Right renal pelvis (tissue), 4 donors: ENCODE measurements around the gene DGKQ. TPM values are rescaled to one million over a fixed set of nuclear protein-coding genes. Genes with fewer than 3 reads are reported as not detected.
"Not testable (repeated sequence)": the region's sequence is repeated elsewhere in the genome, so short reads cannot be mapped to it uniquely, and the experiment has no call there.

Experiments
- DNase-seq, 4 donors: peaks; one replicate each; pipeline ENCODE4 v3.0.0-alpha.2; 2013; ENCODE audit warnings: low read depth in 4 of 4, low spot score in 3 of 4, missing footprints in 1 of 4
- polyA plus RNA-seq, 4 donors: library from polyadenylated mRNA; unstranded; fragments of 120-200 nt; gene quantifications; one replicate each; pipeline ENCODE4 v1.2.1, GENCODE V29; 2013; ENCODE audit not compliant: insufficient read length in 4 of 4

Gene DGKQ
- polyA plus RNA-seq, 4 donors = 6.4 to 10.4 (median 6.8) TPM

GRCh38 chr4:1011022-1011665 lies 37.8 kb upstream of the DGKQ start, which contains the start of gene FGFRL1:
TSS of gene FGFRL1 (plus strand) at chr4:1011626. CDS start at chr4:1012486, 860 bp downstream.
- DNase-seq = peak in 3 of 4 donors; percentile 72 to 77 (median 74)

DNA sequence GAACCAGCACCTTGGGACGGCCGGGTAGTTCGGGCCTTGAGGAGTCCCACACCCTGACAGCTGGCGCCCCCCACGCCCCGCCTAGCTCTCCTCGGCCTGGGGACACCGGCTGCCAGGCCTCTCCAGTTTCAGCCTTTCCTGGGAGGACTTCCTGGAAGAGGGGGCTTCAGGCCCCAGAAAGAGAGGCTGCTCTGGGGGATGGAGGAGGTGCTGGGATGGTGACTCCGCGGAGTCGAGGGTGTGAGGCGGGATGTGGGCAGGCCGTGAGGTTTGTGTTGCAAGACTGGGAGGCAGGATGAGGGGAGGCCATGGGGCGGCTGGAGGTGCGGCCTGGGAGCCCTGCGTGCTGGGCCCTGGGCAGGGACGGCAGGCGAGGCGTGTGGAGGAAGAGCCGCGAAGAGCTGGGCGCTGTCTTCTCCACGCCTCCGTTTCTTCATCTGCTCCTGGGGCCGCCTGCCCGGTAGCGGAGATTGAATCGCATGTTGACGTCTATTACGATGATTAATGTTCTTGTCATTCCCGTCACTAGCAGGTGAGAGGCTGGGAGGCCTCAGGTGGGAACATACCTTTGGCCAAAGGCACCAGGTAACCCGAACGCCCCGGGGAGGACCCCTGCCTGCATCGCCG lies 37.1 kb upstream of the DGKQ start:
- no peak for DNase-seq

DNA sequence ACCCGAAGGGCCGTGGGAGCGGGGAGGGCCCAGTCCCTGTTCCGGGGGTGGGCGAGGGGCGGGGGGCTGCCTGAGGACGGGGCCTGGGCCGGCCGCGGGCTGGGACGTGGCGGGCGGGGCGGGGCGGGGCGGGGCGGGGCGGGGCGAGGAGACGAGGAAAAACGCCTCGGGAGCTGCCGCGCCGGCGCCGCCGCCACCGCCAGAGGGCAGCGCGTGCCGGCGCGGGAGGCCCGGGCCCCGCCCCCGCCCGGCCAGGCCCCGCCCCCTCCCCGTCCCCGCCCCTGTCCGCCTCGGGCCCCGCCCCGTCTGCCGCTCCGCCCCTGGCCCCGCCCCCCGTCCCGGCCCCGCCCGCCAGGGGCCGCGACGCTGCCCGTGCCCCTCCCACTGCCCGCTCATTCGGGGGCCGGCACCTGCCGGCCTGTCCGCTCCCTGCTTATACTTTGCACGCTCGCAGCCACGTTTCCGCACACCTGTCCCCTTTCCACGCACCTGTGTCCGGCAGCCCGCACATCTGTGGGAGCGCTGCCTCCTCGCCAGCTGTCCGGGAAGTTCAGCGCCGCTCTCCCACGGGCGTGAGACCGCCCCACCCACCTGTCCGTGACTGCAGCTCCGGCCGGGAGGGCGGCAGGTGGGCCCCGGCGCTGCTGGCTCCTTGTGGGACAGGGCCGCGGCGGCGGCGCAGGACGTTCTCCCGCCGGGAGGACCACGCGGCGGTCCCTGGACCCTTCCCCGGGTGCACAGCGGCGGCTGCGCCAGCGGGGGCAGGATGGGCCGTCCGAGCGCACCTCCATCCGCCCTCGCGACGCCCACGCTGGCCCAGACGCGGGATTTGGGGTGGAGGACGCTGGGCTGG lies 36.4 kb upstream of the DGKQ start:
- DNase-seq = no peak

- DNase-seq = no peak
Observed at GRCh38 chr4:1008840-1009541, 35.6 kb upstream of the DGKQ start.

DNA sequence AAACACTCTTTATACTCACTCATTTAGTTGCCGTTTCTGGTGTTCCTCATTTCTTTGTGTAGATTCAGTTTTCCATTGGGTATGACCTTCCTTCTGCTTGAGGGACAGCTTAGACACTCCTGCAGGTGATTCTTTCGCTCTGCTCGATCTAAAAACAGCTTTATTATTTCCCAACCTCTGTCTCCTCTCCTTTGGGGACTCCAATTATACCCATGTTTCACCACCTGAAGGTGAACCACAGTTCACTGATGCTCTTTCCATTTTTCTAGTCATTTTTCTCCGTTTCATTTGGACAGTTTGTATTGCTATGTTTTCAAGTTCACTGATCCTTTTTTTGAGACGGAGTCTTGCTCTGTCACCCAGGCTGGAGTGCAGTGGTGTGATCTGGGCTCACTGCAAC lies 33.5 kb upstream of the DGKQ start:
- no peak for DNase-seq

GRCh38 chr4:1004557-1005485 lies 31.5 kb upstream of the DGKQ start:
- no peak for DNase-seq

DNA sequence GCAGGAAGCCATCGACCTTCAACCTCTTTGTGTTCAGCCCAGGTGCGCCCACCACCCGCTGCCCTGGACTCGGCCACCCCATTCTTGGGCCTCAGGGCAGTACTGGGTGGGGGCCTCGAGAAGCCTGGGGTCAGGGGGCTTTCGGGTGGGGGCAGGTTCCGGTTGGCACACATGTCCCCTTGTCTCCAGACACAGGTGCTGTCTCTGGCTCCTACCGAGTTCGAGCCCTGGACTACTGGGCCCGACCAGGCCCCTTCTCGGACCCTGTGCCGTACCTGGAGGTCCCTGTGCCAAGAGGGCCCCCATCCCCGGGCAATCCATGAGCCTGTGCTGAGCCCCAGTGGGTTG lies 30.7 kb upstream of the DGKQ start:
- DNase-seq = no peak

GRCh38 chr4:1003271-1004070 lies 30.1 kb upstream of the DGKQ start:
- DNase-seq = no peak

DNA sequence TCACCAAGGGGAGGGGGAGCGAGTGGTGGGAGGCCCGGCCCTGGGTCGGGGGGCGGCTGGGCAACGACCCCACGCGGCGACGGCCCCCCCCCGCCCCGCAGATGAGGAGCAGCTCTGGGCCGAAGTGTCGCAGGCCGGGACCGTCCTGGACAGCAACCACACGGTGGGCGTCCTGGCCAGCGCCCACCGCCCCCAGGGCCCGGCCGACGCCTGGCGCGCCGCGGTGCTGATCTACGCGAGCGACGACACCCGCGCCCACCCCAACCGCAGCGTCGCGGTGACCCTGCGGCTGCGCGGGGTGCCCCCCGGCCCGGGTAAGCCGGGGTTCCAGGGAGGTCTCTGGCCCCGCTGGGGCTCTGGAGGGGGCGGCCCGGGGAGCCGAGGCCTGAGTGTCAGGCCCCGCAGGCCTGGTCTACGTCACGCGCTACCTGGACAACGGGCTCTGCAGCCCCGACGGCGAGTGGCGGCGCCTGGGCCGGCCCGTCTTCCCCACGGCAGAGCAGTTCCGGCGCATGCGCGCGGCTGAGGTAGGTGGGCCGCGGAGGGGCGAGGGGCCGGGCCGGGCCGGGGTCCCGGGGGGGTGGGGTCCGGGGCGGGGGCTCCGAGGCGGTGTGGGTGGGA lies 29.4 kb upstream of the DGKQ start:
- no peak for DNase-seq

DNA sequence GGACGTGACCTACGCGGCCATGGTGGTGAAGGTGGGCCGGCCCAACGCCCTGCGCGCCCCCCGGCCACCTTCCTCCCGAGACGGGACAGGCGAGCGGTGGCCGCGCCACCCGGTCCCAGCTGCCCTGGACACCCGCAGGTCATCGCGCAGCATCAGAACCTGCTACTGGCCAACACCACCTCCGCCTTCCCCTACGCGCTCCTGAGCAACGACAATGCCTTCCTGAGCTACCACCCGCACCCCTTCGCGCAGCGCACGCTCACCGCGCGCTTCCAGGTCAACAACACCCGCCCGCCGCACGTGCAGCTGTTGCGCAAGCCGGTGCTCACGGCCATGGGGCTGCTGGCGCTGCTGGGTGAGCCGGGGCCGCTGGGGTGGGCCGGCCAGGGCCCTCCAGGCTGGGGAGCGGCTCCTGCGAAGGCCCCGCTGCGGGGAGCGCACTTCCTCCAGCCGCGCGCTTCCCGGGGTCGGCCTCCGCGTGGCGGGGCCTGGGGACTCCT lies 28.8 kb upstream of the DGKQ start:
- no peak for DNase-seq

- DNase-seq = no peak
Observed at GRCh38 chr4:1001561-1002130, 28.3 kb upstream of the DGKQ start.

DNA sequence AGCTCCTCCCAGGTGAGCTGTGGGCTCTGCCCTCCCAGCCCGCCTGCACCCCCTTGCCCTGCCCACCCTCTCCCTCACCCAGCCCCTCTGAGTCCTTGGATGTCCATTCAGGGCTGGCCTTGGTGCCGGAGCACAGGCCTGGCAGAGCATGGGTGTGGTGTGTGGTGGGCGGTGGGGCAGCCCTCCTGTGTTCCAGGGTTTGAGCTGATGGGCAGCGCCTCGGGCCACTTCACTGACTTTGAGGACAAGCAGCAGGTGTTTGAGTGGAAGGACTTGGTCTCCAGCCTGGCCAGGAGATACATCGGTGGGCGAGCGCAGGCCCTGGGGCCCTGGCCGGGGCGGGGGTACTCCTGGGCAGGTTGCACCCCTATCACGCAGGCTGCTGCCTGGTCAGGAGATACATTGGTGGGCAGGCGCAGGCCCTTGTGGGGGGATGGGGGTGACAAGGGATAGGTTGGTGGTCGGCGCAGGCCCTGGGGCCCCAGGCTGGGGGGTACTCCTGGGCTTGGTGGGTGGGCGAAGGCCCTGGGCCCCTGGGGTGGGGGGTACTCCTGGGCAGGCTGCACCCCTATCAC lies 27.4 kb upstream of the DGKQ start:
- DNase-seq = no peak

DNA sequence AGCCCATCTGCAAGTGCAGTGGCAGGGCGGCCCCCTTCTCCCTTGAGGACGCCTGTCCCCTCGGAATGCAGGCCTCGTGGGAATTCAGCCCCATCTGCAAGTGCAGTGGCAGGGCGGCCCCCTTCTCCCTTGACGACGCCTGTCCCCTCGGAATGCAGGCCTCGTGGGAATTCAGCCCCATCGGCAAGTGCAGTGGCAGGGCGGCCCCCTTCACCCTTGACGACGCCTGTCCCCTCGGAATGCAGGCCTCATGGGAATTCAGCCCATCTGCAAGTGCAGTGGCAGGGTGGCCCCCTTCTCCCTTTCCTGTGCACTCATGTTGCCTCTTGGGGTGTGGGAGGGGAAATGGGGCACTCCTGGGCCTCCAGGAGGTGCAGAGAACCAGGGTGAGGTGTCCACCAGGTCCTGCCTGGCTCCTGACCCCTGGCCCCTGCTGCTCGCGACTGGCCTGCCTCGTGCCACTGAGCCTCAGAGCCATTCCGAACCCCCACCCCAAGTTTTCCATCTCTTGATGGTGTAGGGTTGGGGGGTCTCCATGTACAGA lies 26.6 kb upstream of the DGKQ start:
- DNase-seq = no peak

DNA sequence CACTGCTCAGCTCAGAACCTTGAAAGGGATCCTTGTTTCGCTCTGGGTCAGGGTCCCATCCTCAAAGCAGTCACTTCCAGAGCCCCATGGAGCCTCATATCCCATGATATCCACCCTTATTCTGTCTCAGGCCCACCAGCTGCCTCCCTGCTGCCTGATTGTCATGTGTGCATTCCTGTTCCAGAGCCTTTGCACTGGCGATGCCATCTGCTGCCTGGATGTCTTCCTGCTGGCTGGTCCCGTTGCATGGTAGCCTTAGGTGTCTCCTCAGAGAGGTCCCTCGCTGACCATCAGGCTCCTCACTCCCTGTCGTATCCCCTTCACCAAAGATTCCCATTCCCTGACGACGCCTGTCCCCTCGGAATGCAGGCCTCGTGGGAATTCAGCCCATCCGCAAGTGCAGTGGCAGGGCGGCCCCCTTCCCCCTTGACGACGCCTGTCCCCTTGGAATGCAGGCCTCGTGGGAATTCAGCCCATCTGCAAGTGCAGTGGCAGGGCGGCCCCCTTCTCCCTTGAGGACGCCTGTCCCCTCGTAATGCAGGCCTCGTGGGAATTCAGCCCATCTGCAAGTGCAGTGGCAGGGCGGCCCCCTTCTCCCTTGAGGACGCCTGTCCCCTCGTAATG lies 26.0 kb upstream of the DGKQ start:
- not testable (repeated sequence) for DNase-seq

DNA sequence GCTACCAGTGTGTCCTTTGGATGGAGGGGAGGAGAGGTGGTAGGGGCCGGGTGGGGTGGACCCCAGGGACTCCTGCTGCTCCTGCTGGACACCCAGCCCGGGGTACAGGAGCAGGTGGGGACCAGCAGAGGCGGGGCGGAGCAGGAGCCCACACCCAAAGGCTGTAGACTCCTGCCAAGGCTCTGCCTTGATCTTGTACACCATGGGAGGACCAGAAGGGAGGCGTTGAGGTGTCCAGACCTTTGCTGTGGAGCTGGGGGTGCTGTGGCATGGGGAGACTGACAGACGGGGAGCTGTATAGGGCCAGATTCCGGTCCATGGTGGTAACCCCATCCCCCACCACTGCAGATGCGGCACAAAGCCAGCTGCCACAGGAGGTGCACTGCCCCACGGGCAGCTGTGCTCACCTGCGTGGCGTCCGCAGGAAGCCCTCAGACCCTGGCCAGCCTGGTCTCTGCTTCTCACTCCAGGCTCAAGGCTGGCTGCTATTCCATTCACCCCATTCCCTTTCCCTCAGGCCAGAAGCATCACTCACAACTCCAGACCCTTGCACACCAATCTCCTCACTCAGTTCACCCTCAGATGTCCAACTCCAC lies 24.8 kb upstream of the DGKQ start:
- no peak for DNase-seq

- DNase-seq = no peak
Observed at GRCh38 chr4:997375-998071, 24.2 kb upstream of the DGKQ start.
